K562 (cell line): ENCODE measurements around the gene HTR6. TPM values are rescaled to one million over a fixed set of nuclear protein-coding genes. Genes with fewer than 3 reads are reported as not detected.

ENCODE experiments used
- ATAC-seq: fragments of 200-7000 bp; cut with Tn5 transposase; 3 replicates; pipeline ENCODE4 v1.9.1; 2020; ENCODE audit warnings: moderate library complexity
- BruUV-seq: library from RNA; stranded (reverse); fragments of 400-500 nt; replicated peaks from 2 replicates; lab custom pipeline; 2021; lab: Mats Ljungman, UMichigan
- CTCF ChIA-PET: fragments of 300-600 bp; formaldehyde crosslinking; extraction: SDS; loops from one replicate; lab custom pipeline; 2021; ENCODE audit warnings: low intra/inter-chr PET ratio; lab: Yijun Ruan, JAX
- POLR2A ChIA-PET: fragments of 300-600, 350-650 bp; sonication (Branson Sonifier 250); formaldehyde crosslinking; extraction: SDS; loops from one replicate; lab custom pipeline; 2021; ENCODE audit warnings: antibody characterized with exemption, inconsistent platforms; lab: Yijun Ruan, JAX
- DNase-seq, 4 experiments: peaks; one replicate each; pipeline versions ENCODE4 v3.0.0 to v3.0.0-alpha.2; 2011 to 2018; ENCODE audit warnings: low spot score in 3 of 4, mixed read lengths in 3 of 4; ENCODE audit errors: extremely low read depth in 1 of 4
- FAIRE-seq: peaks from 2 replicates; lab custom pipeline; 2011; peaks lifted over from hg19 to GRCh38; lab: Jason Lieb, UNC
- H2AFZ ChIP-seq: 2 replicates; pipeline ENCODE4 v1.6.0; 2011; ENCODE audit warnings: low read depth, low read length, control low read depth, inconsistent platforms
- H3K27ac ChIP-seq: fragments of 200-600 bp; 3 replicates; pipeline ENCODE4 v1.8.0; 2011; ENCODE audit warnings: low read depth, mild to moderate bottlenecking, control low read depth, inconsistent platforms, low read length, moderate library complexity, mixed read lengths; ENCODE audit errors: extremely low read depth
- H3K27me3 ChIP-seq, 2 experiments: fragments of 300-600 bp in 1 of 2; 2 replicates in 1 of 2; 3 replicates in 1 of 2; pipeline versions ENCODE4 v1.6.0 to v1.8.0; 2011; ENCODE audit warnings: inconsistent platforms in 2 of 2, low read length in 2 of 2, mild to moderate bottlenecking in 1 of 2, mixed read lengths in 1 of 2, moderate library complexity in 1 of 2; ENCODE audit not compliant: control insufficient read depth in 2 of 2, insufficient read depth in 2 of 2
- H3K36me3 ChIP-seq: fragments of 300-600 bp; 3 replicates; pipeline ENCODE4 v1.8.0; 2011; ENCODE audit warnings: mild to moderate bottlenecking, low read length, inconsistent platforms; ENCODE audit not compliant: control insufficient read depth, insufficient read depth
- H3K4me1 ChIP-seq, 2 experiments: fragments of 200-600 bp in 1 of 2; replicated peaks in 1 of 2; 2 replicates in 1 of 2; 3 replicates in 1 of 2; pipeline versions ENCODE4 v1.5.1 to v1.8.0; 2011; ENCODE audit warnings: inconsistent platforms in 2 of 2, low read length in 2 of 2, mild to moderate bottlenecking in 1 of 2, mixed read lengths in 1 of 2, moderate library complexity in 1 of 2; ENCODE audit not compliant: control insufficient read depth in 2 of 2, insufficient read depth in 2 of 2
- H3K4me2 ChIP-seq: 2 replicates; pipeline ENCODE4 v1.6.1; 2011; ENCODE audit warnings: low read length, control low read depth, inconsistent platforms, mixed read lengths; ENCODE audit not compliant: insufficient read depth
- H3K4me3 ChIP-seq: fragments of 200-600 bp; sonication (generic), shearing (Covaris generic); 2 replicates; pipeline ENCODE4 v1.5.1; 2016; ENCODE audit warnings: control low read depth, inconsistent platforms
- H3K79me2 ChIP-seq: fragments of 200-600 bp; 3 replicates; pipeline ENCODE4 v1.8.0; 2011; ENCODE audit warnings: low read length, inconsistent platforms; ENCODE audit not compliant: control insufficient read depth, insufficient read depth
- H3K9ac ChIP-seq, 2 experiments: 2 replicates each; pipeline versions ENCODE4 v1.6.0 to v1.6.1; 2011; ENCODE audit warnings: low read depth in 2 of 2, low read length in 2 of 2, control low read depth in 1 of 2, inconsistent platforms in 1 of 2, mild to moderate bottlenecking in 1 of 2, mixed read lengths in 1 of 2; ENCODE audit not compliant: insufficient read depth in 1 of 2
- H3K9me1 ChIP-seq: one replicate; pipeline ENCODE4 v1.6.0; 2011; ENCODE audit warnings: inconsistent platforms, mild to moderate bottlenecking, low read length, moderate library complexity; ENCODE audit not compliant: control insufficient read depth, insufficient read depth
- H3K9me3 ChIP-seq: replicated peaks from 2 replicates; pipeline ENCODE4 v1.5.1; 2011; ENCODE audit warnings: low read depth, low read length, inconsistent platforms; ENCODE audit not compliant: control insufficient read depth, insufficient read depth
- H4K20me1 ChIP-seq: replicated peaks from 2 replicates; pipeline ENCODE4 v1.6.1; 2011; ENCODE audit warnings: low read length, inconsistent platforms, mixed read lengths; ENCODE audit not compliant: control insufficient read depth, insufficient read depth
- CBX1 ChIP-seq: sonication (generic); IDR thresholded peaks from 2 replicates; pipeline ENCODE4 v1.6.1; 2016; ENCODE audit warnings: antibody characterized with exemption, low read depth, mild to moderate bottlenecking
- HNRNPUL1 ChIP-seq: fragments of 200-400 bp; formaldehyde crosslinking; IDR thresholded peaks from 2 replicates; pipeline ENCODE4 v1.6.1; 2017; ENCODE audit warnings: low read length
- MYBL2 ChIP-seq, 2 experiments: fragments of 450-650 bp in 1 of 2; sonication (generic) in 1 of 2; formaldehyde crosslinking in 1 of 2; IDR thresholded peaks; 2 replicates each; pipeline versions ENCODE4 v1.6.1 to v1.8.1; 2017 to 2022; ENCODE audit warnings: borderline replicate concordance in 1 of 2, inconsistent platforms in 1 of 2, low read depth in 1 of 2, mild to moderate bottlenecking in 1 of 2, missing genetic modification reagents in 1 of 2, moderate library complexity in 1 of 2
- NCOA2 ChIP-seq, 2 experiments: fragments of 450-650 bp; IDR thresholded peaks; 2 replicates each; pipeline ENCODE4 v1.6.1; 2018; ENCODE audit warnings: mild to moderate bottlenecking in 2 of 2, moderate library complexity in 1 of 2; ENCODE audit not compliant: partially characterized antibody in 2 of 2
- TARDBP ChIP-seq: fragments of 450-650 bp; IDR thresholded peaks from 2 replicates; pipeline ENCODE4 v1.6.1; 2016
- ZNF444 ChIP-seq: fragments of 250-450 bp; sonication (Bioruptor Pico); IDR thresholded peaks from 2 replicates; pipeline ENCODE4 v1.4.0; 2020; ENCODE audit warnings: mild to moderate bottlenecking, moderate library complexity
- ZNF830 ChIP-seq: fragments of 250-450 bp; sonication (Bioruptor Pico); IDR thresholded peaks from 2 replicates; pipeline ENCODE4 v1.5.0; 2021; ENCODE audit warnings: mild to moderate bottlenecking
- WGBS: fragments of 100-300 bp; shearing (Covaris generic); methylation state at CpG from one replicate; pipeline ENCODE4 v1.1.6; 2016; ENCODE audit warnings: low coverage, mixed read lengths; ENCODE audit not compliant: insufficient coverage; ENCODE audit errors: missing lambda C conversion rate; 5-methylcytosine and 5-hydroxymethylcytosine counted together
- in situ Hi-C: fragments of 300-500 bp; cut with MboI; formaldehyde crosslinking; loops from 4 replicates; pipeline ENCODE4 v1.15.0; 2018; ENCODE audit warnings: inconsistent platforms, mixed read lengths
- intact Hi-C: fragments of 100-400 bp; cut with micrococcal nuclease; formaldehyde crosslinking; loops from 2 replicates; pipeline ENCODE4 v1.14.2; 2022
- polyA plus RNA-seq, 8 experiments: library from polyadenylated mRNA; depleted of rRNA in 4 of 8; stranded (reverse) in 5 of 8; unstranded in 3 of 8; fragments of >200 nt; fragmentation: Nextera tagmentation in 2 of 8; fragmentation: Illumina TruSeq in 1 of 8; extraction: Ambion mirVana in 2 of 8; extraction: Trizol in 1 of 8; gene quantifications; 2 replicates each; pipeline versions ENCODE4 v1.2.1 to v1.2.3, GENCODE V29; 2011 to 2014; ENCODE audit warnings: inconsistent platforms in 1 of 8, missing spikeins in 1 of 8
- total RNA-seq, 7 experiments: library from RNA; depleted of rRNA in 6 of 7; stranded (reverse); fragments of >200 nt in 6 of 7; fragmentation: Illumina TruSeq in 2 of 7; extraction: Trizol in 2 of 7; gene quantifications; 2 replicates each; pipeline versions ENCODE4 v1.2.1 to v1.2.3, GENCODE V29; 2011 to 2021; ENCODE audit warnings: low replicate concordance in 1 of 7
- TF ChIP-seq, protein P1 (sequence below): fragments of 150-350 bp; IDR thresholded peaks from 2 replicates; pipeline ENCODE4 v1.6.1; 2014; ENCODE audit warnings: low read depth, mild to moderate bottlenecking, low read length, borderline replicate concordance
- TF ChIP-seq, protein P2 (sequence below), 2 experiments: fragments of 450-650 bp; formaldehyde crosslinking in 1 of 2; IDR thresholded peaks; 2 replicates each; pipeline versions ENCODE4 v1.4.0 to v1.6.1; 2014 to 2020; ENCODE audit warnings: mild to moderate bottlenecking in 2 of 2, borderline replicate concordance in 1 of 2, low read depth in 1 of 2

HTR6 gene
- total and polyA plus RNA-seq, 9 of the 15 experiments (the other 6 are each of a cell fraction or from before 2014, with no cell fraction given): not detected

DNA sequence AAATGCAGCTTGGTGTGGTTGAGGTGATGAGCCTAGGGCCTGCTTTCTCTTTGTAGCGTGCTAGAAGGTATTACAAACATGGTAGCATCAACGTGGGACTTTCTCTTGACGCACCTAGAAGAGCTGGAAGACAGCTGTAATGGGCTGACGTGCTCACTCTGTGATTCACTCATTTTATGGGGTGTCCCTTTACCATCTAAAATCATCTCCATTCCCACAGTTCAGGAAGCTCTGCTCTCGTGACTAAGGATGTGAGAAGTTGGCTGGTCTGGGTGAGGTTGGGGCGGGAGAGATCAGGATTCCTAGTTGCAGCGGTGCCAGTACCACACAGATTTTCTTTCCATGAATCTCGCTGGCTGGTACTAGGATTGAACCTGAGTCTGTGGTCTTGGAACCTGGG, 4.2 kb downstream of the HTR6 start:
- no peaks in the 10 kb centered on the region for H3K9me3 ChIP-seq
- H3K27me3 ChIP-seq: peaks cover 40 to 78% of the 10 kb centered on the region in 2 experiments; a peak in 4 of 5 replicates
- no peak overlapping the region for H3K4me2 ChIP-seq
- CTCF ChIA-PET: no interaction called here
- peaks cover 5% of the 10 kb centered on the region for H4K20me1 ChIP-seq
- H3K36me3 ChIP-seq: no peaks in the 10 kb centered on the region
- H3K4me3 ChIP-seq: no peak overlapping the region
- no peak overlapping the region for H3K27ac ChIP-seq
- WGBS: 2% methylated on average over 8 of the region's 8 CpGs
- H3K4me1 ChIP-seq: peaks cover 0 to 21% of the 10 kb centered on the region in 2 experiments; a peak in 2 of 5 replicates
- FAIRE-seq (no peak), ATAC-seq (no peak), DNase-seq (no peak)
- no peak overlapping the region for H3K9ac ChIP-seq
- POLR2A ChIA-PET: interaction anchor here (0.6 to 0.7 kb wide), 2 partner anchors 26 to 1860 kb away, joined by 3 read pairs; no protein-coding TSS in a partner anchor
- H3K9me1 ChIP-seq: no peaks in the 10 kb centered on the region
- BruUV-seq: no TSS peak
- in situ Hi-C loops (loop anchor here (25.0 kb wide), 1 partner anchor 1057 kb away; no protein-coding TSS in a partner anchor), intact Hi-C loops (no loop called here)
- H2AFZ ChIP-seq: no peak overlapping the region
- H3K79me2 ChIP-seq: no peaks in the 10 kb centered on the region
- TF ChIP-seq ZNF830 (no peak), ZNF444 (CRISPR knock-in tag) (no peak), CBX1 (no peak), HNRNPUL1 (no peak), MYBL2 (IDR thresholded peaks at IDR 0.05; ENCODE audit: low read depth) (no peak), MYBL2 (CRISPR knock-in tag; IDR thresholded peaks at IDR 0.05; ENCODE audit: borderline replicate concordance) (no peak), TARDBP (no peak), NCOA2 (IDR thresholded peaks at IDR 0.05; ENCODE audit: partially characterized antibody in 2 of 2) (no peak)
- TF ChIP-seq, protein P1, sequence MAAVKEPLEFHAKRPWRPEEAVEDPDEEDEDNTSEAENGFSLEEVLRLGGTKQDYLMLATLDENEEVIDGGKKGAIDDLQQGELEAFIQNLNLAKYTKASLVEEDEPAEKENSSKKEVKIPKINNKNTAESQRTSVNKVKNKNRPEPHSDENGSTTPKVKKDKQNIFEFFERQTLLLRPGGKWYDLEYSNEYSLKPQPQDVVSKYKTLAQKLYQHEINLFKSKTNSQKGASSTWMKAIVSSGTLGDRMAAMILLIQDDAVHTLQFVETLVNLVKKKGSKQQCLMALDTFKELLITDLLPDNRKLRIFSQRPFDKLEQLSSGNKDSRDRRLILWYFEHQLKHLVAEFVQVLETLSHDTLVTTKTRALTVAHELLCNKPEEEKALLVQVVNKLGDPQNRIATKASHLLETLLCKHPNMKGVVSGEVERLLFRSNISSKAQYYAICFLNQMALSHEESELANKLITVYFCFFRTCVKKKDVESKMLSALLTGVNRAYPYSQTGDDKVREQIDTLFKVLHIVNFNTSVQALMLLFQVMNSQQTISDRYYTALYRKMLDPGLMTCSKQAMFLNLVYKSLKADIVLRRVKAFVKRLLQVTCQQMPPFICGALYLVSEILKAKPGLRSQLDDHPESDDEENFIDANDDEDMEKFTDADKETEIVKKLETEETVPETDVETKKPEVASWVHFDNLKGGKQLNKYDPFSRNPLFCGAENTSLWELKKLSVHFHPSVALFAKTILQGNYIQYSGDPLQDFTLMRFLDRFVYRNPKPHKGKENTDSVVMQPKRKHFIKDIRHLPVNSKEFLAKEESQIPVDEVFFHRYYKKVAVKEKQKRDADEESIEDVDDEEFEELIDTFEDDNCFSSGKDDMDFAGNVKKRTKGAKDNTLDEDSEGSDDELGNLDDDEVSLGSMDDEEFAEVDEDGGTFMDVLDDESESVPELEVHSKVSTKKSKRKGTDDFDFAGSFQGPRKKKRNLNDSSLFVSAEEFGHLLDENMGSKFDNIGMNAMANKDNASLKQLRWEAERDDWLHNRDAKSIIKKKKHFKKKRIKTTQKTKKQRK: no peak
- TF ChIP-seq, protein P2, sequence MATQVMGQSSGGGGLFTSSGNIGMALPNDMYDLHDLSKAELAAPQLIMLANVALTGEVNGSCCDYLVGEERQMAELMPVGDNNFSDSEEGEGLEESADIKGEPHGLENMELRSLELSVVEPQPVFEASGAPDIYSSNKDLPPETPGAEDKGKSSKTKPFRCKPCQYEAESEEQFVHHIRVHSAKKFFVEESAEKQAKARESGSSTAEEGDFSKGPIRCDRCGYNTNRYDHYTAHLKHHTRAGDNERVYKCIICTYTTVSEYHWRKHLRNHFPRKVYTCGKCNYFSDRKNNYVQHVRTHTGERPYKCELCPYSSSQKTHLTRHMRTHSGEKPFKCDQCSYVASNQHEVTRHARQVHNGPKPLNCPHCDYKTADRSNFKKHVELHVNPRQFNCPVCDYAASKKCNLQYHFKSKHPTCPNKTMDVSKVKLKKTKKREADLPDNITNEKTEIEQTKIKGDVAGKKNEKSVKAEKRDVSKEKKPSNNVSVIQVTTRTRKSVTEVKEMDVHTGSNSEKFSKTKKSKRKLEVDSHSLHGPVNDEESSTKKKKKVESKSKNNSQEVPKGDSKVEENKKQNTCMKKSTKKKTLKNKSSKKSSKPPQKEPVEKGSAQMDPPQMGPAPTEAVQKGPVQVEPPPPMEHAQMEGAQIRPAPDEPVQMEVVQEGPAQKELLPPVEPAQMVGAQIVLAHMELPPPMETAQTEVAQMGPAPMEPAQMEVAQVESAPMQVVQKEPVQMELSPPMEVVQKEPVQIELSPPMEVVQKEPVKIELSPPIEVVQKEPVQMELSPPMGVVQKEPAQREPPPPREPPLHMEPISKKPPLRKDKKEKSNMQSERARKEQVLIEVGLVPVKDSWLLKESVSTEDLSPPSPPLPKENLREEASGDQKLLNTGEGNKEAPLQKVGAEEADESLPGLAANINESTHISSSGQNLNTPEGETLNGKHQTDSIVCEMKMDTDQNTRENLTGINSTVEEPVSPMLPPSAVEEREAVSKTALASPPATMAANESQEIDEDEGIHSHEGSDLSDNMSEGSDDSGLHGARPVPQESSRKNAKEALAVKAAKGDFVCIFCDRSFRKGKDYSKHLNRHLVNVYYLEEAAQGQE (IDR thresholded peaks at IDR 0.05; ENCODE audit: borderline replicate concordance): no peak
- TF ChIP-seq, protein P2 (CRISPR knock-in tag; IDR thresholded peaks at IDR 0.05; ENCODE audit: low read depth): no peak
